Panc1 (cell line): ENCODE data around the gene STX5. TPM values are rescaled to one million over a fixed set of nuclear protein-coding genes. Genes with fewer than 3 reads are reported as not detected.

Experiments used
- ATAC-seq: fragments of 200-7000 bp; cut with Tn5 transposase; 2 replicates; pipeline ENCODE4 v1.9.1; 2020; ENCODE audit warnings: mild to moderate bottlenecking, moderate library complexity
- BruUV-seq: library from RNA; stranded (reverse); fragments of 400-500 nt; replicated peaks from 2 replicates; lab custom pipeline; 2021; lab: Mats Ljungman, UMichigan
- CTCF ChIA-PET: fragments of 300-600 bp; sonication (Branson Sonifier 250); formaldehyde crosslinking; loops from one replicate; lab custom pipeline; 2022; ENCODE audit warnings: antibody characterized with exemption; lab: Charles Lee
- POLR2A ChIA-PET: fragments of 300-600 bp; sonication (Branson Sonifier 250); formaldehyde crosslinking; loops from one replicate; lab custom pipeline; 2022; ENCODE audit warnings: antibody characterized with exemption; lab: Charles Lee
- DNase-seq: peaks from one replicate; pipeline ENCODE4 v3.0.0-alpha.2; 2010; ENCODE audit warnings: low read depth, low spot score
- H3K27ac ChIP-seq: 2 replicates; pipeline ENCODE4 v1.5.1; 2011; ENCODE audit warnings: mild to moderate bottlenecking, low read length, inconsistent platforms
- H3K27me3 ChIP-seq: fragments of 200-500 bp; sonication (Bioruptor generic); 2 replicates; pipeline ENCODE4 v1.6.0; 2014; ENCODE audit warnings: low read length, inconsistent platforms; ENCODE audit not compliant: control insufficient read depth, insufficient read depth
- H3K36me3 ChIP-seq: fragments of 200-500 bp; sonication (Bioruptor generic); 2 replicates; pipeline ENCODE4 v1.5.1; 2014; ENCODE audit warnings: inconsistent platforms, mild to moderate bottlenecking, low read length, moderate library complexity; ENCODE audit not compliant: control insufficient read depth, insufficient read depth
- H3K4me1 ChIP-seq: 2 replicates; pipeline ENCODE4 v1.5.1; 2011; ENCODE audit warnings: inconsistent platforms, mild to moderate bottlenecking, low read length, moderate library complexity; ENCODE audit not compliant: control insufficient read depth, insufficient read depth
- H3K4me3 ChIP-seq, 2 experiments: 2 replicates each; pipeline ENCODE4 v1.5.1; 2011 to 2012; ENCODE audit warnings: low read depth in 2 of 2, low read length in 2 of 2, mild to moderate bottlenecking in 2 of 2, inconsistent platforms in 1 of 2, moderate library complexity in 1 of 2
- H3K9me3 ChIP-seq: fragments of 200-500 bp; sonication (Bioruptor generic); 2 replicates; pipeline ENCODE4 v1.5.1; 2014; ENCODE audit warnings: low read depth, mild to moderate bottlenecking, inconsistent platforms, low read length, moderate library complexity; ENCODE audit not compliant: control insufficient read depth, insufficient read depth
- POLR2AphosphoS5 ChIP-seq: IDR thresholded peaks from 2 replicates; pipeline ENCODE4 v1.6.1; 2012; ENCODE audit warnings: mild to moderate bottlenecking, low read depth, low read length, moderate library complexity
- SIN3A ChIP-seq: IDR thresholded peaks from 2 replicates; pipeline ENCODE4 v1.6.1; 2012; ENCODE audit warnings: low read depth, mild to moderate bottlenecking, low read length, moderate library complexity, borderline replicate concordance; ENCODE audit not compliant: insufficient read depth
- TCF7L2 ChIP-seq: IDR thresholded peaks from 2 replicates; pipeline ENCODE4 v1.6.1; 2011; ENCODE audit warnings: mild to moderate bottlenecking, low read depth, low read length, inconsistent platforms
- in situ Hi-C: cut with HindIII; loops from 2 replicates; pipeline ENCODE4 v1.10.0; 2016; ENCODE audit warnings: low sequenced_read_pairs, low pct_unique_long_range_greater_than_20kb
- intact Hi-C: fragments of 100-400 bp; cut with micrococcal nuclease; formaldehyde crosslinking; loops from one replicate; pipeline ENCODE4 v1.10.0; 2022; ENCODE audit not compliant: unreplicated experiment
- total RNA-seq: library from RNA; stranded (reverse); gene quantifications from one replicate; pipeline ENCODE4 v1.2.1, GENCODE V29; 2021; ENCODE audit not compliant: unreplicated experiment
- TF ChIP-seq, protein P1 (sequence below), 2 experiments: IDR thresholded peaks; 2 replicates each; pipeline ENCODE4 v1.6.1; 2011 to 2012; ENCODE audit warnings: low read depth in 2 of 2, control low read depth in 1 of 2, low read length in 1 of 2, mild to moderate bottlenecking in 1 of 2, moderate library complexity in 1 of 2; ENCODE audit not compliant: insufficient read depth in 1 of 2
- TF ChIP-seq, protein P2 (sequence below): fragments of 450-650 bp; IDR thresholded peaks from 2 replicates; pipeline ENCODE4 v1.5.1; 2017; ENCODE audit warnings: mild to moderate bottlenecking

Gene STX5
- total RNA-seq, 1 experiment from 2014 or later = 31.4 TPM

DNA sequence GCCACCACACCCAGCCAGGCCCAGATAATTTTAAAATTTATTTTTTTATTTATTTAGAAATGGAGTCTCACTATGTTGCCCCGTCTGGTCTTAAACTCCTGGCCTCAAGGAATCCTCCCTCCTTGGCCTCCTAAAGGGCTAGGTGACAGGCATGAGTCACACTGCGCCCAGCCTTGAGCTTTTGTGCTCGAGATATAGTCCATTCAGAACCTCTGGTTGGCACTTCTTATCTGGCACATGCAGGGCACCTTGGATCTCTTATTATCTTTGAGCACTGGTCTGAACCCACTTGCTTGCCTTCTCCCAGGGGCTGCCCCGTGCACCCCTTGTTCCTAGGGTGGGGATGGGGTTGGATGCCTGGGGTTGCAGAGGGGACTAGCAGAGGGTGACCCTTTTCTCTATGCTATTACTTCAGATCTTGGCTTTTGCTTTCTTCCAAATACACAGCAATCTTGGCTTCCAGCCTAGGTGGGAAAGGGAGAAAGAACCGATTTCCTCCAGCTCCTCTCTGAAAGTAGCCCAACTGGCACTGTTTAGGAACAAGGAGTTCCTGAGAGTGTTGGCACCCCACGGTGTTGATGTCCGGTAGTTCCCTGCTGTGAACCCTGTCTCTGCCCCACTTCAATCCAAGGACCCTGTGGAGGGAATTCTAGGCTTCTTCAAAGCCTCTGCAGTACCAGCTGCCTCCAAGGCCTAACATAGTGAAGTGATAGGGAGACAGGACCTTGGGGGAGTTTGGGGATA, 47.6 kb upstream of the STX5 start:
- Histone ChIP-seq H3K36me3 (peaks cover 26% of the 10 kb centered on the region), H3K4me1 (peaks cover 32% of the 10 kb centered on the region), H3K9me3 (no peaks in the 10 kb centered on the region), H3K27me3 (no peaks in the 10 kb centered on the region), H3K27ac (peak overlapping the region; percentile 99), H3K4me3 (no peak overlapping the region; a peak in 1 of 4 replicates)
- no TSS peak for BruUV-seq
- ATAC-seq = peak; percentile 0; the same call in 1 of the 2 replicates
- ChIA-PET POLR2A (interaction anchor here (0.6 to 1.1 kb wide), 2 partner anchors 10 to 38 kb away, joined by 3 to 8 read pairs; no protein-coding TSS in a partner anchor), CTCF (interaction anchor here (0.5 to 0.6 kb wide), 2 partner anchors 22 to 25 kb away, joined by 4 to 7 read pairs; no protein-coding TSS in a partner anchor)
- no peak for TF ChIP-seq TCF7L2
- TF ChIP-seq POLR2AphosphoS5 = no peak
- TF ChIP-seq, protein P1, sequence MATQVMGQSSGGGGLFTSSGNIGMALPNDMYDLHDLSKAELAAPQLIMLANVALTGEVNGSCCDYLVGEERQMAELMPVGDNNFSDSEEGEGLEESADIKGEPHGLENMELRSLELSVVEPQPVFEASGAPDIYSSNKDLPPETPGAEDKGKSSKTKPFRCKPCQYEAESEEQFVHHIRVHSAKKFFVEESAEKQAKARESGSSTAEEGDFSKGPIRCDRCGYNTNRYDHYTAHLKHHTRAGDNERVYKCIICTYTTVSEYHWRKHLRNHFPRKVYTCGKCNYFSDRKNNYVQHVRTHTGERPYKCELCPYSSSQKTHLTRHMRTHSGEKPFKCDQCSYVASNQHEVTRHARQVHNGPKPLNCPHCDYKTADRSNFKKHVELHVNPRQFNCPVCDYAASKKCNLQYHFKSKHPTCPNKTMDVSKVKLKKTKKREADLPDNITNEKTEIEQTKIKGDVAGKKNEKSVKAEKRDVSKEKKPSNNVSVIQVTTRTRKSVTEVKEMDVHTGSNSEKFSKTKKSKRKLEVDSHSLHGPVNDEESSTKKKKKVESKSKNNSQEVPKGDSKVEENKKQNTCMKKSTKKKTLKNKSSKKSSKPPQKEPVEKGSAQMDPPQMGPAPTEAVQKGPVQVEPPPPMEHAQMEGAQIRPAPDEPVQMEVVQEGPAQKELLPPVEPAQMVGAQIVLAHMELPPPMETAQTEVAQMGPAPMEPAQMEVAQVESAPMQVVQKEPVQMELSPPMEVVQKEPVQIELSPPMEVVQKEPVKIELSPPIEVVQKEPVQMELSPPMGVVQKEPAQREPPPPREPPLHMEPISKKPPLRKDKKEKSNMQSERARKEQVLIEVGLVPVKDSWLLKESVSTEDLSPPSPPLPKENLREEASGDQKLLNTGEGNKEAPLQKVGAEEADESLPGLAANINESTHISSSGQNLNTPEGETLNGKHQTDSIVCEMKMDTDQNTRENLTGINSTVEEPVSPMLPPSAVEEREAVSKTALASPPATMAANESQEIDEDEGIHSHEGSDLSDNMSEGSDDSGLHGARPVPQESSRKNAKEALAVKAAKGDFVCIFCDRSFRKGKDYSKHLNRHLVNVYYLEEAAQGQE (IDR thresholded peaks at IDR 0.05; ENCODE audit: insufficient read depth in 1 of 2, low read depth in 2 of 2, low read length in 1 of 2) = no peak
- TF ChIP-seq SIN3A = no peak
- TF ChIP-seq, protein P2, sequence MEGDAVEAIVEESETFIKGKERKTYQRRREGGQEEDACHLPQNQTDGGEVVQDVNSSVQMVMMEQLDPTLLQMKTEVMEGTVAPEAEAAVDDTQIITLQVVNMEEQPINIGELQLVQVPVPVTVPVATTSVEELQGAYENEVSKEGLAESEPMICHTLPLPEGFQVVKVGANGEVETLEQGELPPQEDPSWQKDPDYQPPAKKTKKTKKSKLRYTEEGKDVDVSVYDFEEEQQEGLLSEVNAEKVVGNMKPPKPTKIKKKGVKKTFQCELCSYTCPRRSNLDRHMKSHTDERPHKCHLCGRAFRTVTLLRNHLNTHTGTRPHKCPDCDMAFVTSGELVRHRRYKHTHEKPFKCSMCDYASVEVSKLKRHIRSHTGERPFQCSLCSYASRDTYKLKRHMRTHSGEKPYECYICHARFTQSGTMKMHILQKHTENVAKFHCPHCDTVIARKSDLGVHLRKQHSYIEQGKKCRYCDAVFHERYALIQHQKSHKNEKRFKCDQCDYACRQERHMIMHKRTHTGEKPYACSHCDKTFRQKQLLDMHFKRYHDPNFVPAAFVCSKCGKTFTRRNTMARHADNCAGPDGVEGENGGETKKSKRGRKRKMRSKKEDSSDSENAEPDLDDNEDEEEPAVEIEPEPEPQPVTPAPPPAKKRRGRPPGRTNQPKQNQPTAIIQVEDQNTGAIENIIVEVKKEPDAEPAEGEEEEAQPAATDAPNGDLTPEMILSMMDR = no peak
- intact Hi-C loops (no loop called here), in situ Hi-C loops (no loop called here)
- no peak for DNase-seq

DNA sequence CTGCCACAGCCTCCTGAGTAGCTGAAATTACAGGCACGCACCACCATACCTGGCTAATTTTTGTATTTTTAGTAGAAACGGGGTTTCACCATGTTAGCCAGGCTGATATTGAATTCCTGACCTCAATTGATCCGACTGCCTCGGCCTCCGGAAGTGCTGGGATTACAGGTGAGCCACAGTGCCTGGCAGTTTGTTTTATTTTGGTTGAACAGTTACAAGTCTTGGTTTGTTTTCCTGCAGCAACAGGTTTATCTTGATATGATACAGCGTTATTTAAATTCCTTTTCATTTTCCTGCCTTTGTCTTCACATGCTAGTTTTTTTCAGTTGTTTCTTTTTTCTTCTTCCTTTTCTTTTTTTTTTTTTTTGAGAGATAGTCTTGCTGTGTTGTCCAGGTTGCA, 44.9 kb upstream of the STX5 start:
- TF ChIP-seq, protein P1 (IDR thresholded peaks at IDR 0.05; ENCODE audit: insufficient read depth in 1 of 2, low read depth in 2 of 2, low read length in 1 of 2) = no peak
- TF ChIP-seq TCF7L2 (no peak), POLR2AphosphoS5 (no peak), SIN3A (no peak)
- TF ChIP-seq, protein P2 = no peak
- intact Hi-C loops (no loop called here), in situ Hi-C loops (no loop called here)
- Histone ChIP-seq H3K36me3 (peaks cover 2% of the 10 kb centered on the region), H3K4me3 (no peak overlapping the region), H3K4me1 (peaks cover 13% of the 10 kb centered on the region), H3K27me3 (no peaks in the 10 kb centered on the region), H3K9me3 (no peaks in the 10 kb centered on the region), H3K27ac (no peak overlapping the region)
- no TSS peak for BruUV-seq
- ChIA-PET POLR2A (no interaction called here), CTCF (no interaction called here)
- DNase-seq (no peak), ATAC-seq (no peak)
